Measurements from ENCODE around the gene SNCA. TPM values are rescaled to one million over a fixed set of nuclear protein-coding genes. Genes with fewer than 3 reads are reported as not detected.

Gene SNCA
- total RNA-seq, 1 donor from 2014 or later, result 16.6 TPM

DNA sequence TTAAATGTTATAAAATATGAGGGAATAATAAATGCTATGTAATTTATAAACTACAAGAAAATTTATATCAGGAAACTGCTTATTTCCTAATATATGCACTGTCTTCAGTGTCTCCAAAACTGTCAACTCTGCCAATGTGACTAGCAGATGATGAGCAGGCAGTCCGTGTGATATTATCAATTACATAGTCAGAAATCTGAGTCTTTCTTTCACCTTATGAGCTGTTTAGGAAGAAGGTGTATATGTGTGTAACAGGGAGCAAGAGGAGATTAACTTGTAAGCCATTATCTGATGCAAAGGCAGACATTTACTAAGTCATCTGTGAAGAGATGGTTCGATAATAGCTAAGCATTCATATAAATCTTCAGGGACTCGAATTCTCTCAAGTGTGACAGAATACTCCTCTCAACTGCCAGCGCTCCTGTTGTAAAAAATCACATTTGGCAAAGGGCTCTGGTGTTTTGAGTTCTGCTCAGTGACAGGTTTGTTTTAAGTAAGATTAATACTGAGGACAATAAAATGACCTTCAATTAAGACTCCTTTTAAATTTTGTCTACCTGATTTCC is 79.7 kb downstream of the SNCA start:
- Mint-ChIP-seq H3K27me3 (peaks cover 9% of the 10 kb centered on the region), H3K27ac (no peak overlapping the region), H3K36me3 (no peaks in the 10 kb centered on the region), H3K4me1 (ENCODE audit: unreplicated experiment) (peaks cover 18% of the 10 kb centered on the region), H3K9me3 (no peaks in the 10 kb centered on the region), H3K4me3 (no peak overlapping the region)
- DNase-seq (ENCODE audit: extremely low spot score, unreplicated experiment), result no peak
- TF ChIP-seq, protein P1, sequence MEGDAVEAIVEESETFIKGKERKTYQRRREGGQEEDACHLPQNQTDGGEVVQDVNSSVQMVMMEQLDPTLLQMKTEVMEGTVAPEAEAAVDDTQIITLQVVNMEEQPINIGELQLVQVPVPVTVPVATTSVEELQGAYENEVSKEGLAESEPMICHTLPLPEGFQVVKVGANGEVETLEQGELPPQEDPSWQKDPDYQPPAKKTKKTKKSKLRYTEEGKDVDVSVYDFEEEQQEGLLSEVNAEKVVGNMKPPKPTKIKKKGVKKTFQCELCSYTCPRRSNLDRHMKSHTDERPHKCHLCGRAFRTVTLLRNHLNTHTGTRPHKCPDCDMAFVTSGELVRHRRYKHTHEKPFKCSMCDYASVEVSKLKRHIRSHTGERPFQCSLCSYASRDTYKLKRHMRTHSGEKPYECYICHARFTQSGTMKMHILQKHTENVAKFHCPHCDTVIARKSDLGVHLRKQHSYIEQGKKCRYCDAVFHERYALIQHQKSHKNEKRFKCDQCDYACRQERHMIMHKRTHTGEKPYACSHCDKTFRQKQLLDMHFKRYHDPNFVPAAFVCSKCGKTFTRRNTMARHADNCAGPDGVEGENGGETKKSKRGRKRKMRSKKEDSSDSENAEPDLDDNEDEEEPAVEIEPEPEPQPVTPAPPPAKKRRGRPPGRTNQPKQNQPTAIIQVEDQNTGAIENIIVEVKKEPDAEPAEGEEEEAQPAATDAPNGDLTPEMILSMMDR (conservative IDR thresholded peaks at IDR 0.05), result no peak

DNA sequence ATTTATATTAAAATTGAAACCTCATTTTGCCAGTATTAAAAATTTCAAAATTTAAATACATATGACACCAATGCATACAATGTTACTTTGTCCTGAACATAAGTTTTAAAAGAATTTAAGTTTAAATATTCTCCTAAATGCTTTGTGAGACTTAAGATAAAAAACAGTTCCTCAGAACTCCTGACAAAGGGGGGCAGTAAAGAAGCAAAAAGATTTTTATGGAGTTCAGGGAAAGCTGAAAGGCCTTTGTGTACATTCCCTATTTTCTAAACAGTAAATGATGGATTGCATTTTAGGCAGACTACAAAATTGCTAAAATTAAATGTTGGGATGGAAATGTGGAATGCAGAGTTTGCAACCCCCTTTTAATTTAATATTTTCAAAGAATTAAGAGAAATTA is 81.7 kb downstream of the SNCA start:
- no peaks in the 10 kb centered on the region for H3K9me3 Mint-ChIP-seq
- peaks cover 4% of the 10 kb centered on the region for H3K27me3 Mint-ChIP-seq
- no peak overlapping the region for H3K27ac Mint-ChIP-seq
- H3K4me3 Mint-ChIP-seq, result no peak overlapping the region
- DNase-seq (ENCODE audit: extremely low spot score, unreplicated experiment), result no peak
- H3K4me1 Mint-ChIP-seq (ENCODE audit: unreplicated experiment), result peaks cover 23% of the 10 kb centered on the region
- TF ChIP-seq, protein P1 (conservative IDR thresholded peaks at IDR 0.05), result peak; percentile 59
- no peaks in the 10 kb centered on the region for H3K36me3 Mint-ChIP-seq

DNA sequence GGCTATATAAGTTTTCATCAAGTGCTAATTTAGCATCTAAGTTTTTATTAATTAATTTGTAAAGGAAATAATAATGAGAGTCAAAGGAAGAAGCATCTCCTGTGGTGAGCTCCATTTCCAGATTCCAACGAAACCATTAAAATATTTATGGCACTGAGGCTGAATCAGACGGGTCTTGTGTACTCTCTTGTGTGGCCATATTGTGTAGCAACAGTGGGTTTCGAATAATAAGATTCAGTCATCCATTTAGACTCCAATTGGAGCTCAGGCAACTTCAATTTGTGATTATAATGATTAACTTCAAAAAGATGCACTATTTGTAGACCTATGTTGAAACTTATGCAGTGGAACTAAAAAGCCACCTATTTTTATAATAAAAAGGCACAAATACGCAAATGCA is 82.4 kb downstream of the SNCA start:
- H3K9me3 Mint-ChIP-seq, result no peaks in the 10 kb centered on the region
- no peak for DNase-seq (ENCODE audit: extremely low spot score, unreplicated experiment)
- H3K27ac Mint-ChIP-seq, result no peak overlapping the region
- no peaks in the 10 kb centered on the region for H3K36me3 Mint-ChIP-seq
- peaks cover 6% of the 10 kb centered on the region for H3K27me3 Mint-ChIP-seq
- no peak overlapping the region for H3K4me3 Mint-ChIP-seq
- TF ChIP-seq, protein P1 (conservative IDR thresholded peaks at IDR 0.05), result no peak
- peaks cover 23% of the 10 kb centered on the region for H3K4me1 Mint-ChIP-seq (ENCODE audit: unreplicated experiment)

DNA sequence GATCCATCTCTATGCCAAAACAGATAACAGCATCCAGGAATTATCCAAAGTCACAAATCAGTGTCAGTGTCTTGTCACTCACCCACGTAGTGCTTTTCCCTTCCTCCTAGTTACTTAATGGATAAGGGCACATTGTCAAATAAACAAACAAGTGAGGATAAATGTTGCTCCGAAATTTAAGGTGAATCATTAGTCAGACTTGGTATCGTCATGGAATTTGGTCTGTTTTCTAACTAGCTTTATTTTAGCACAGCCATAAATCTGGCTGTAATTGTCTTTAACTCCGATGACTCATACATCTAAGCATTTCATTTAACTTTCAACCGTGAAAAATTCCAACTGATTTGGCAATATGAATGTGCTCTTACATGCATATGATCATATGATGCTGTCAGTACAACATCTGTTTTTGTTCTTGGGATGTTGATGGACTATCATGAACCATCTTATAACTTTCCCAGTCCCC is 83.3 kb downstream of the SNCA start:
- Mint-ChIP-seq H3K9me3 (no peaks in the 10 kb centered on the region), H3K27ac (peak overlapping the region; percentile 73), H3K36me3 (no peaks in the 10 kb centered on the region), H3K27me3 (peaks cover 6% of the 10 kb centered on the region), H3K4me3 (peak overlapping the region; percentile 30), H3K4me1 (ENCODE audit: unreplicated experiment) (peaks cover 23% of the 10 kb centered on the region)
- DNase-seq (ENCODE audit: extremely low spot score, unreplicated experiment), result no peak
- TF ChIP-seq, protein P1 (conservative IDR thresholded peaks at IDR 0.05), result no peak

DNA sequence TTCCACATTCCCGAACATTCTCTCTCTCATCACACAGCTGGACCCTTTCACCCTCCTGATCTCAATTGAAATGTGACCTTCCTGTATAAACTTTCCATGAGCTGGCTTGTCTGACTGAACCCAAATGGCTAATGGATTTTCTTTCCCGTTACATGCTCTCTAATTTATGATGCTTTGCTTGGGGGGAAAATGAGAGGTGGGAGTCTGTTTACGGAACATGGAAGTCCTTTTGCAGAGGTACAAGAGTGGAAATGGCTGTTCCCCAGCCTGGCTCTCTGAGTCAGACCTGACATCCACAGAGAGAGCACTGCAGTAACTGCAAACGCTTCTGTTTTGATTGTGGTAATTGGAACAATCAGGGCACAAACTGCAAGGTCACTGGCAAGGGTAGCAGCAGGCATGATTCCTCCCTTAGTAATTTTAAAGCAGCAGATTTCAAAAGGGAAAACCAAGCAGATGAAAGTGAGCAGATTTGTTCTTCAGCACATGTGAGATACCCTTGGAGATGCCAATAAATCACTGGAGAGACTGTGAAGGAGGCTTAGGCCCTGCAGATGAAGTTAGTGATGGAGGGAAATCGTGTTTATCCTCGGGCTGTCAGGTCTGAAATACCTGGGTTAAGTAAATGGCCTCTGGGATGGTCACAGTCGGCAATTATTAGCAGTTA is 83.9 kb downstream of the SNCA start:
- no peaks in the 10 kb centered on the region for H3K36me3 Mint-ChIP-seq
- TF ChIP-seq, protein P1 (conservative IDR thresholded peaks at IDR 0.05), result no peak
- H3K4me1 Mint-ChIP-seq (ENCODE audit: unreplicated experiment), result peaks cover 23% of the 10 kb centered on the region
- H3K9me3 Mint-ChIP-seq, result no peaks in the 10 kb centered on the region
- peaks cover 6% of the 10 kb centered on the region for H3K27me3 Mint-ChIP-seq
- no peak for DNase-seq (ENCODE audit: extremely low spot score, unreplicated experiment)
- H3K27ac Mint-ChIP-seq, result peak overlapping the region; percentile 73
- peak overlapping the region; percentile 16 for H3K4me3 Mint-ChIP-seq
